HG02610 (cell line): ENCODE measurements around the gene GNA14.
"Not testable (repeated sequence)": the region's sequence is repeated elsewhere in the genome, so short reads cannot be mapped to it uniquely, and the experiment has no call there.

Source experiments
- ATAC-seq: cut with Tn5 transposase; IDR thresholded peaks from one replicate; pipeline ENCODE4 v1.9.1; 2021; ENCODE audit warnings: mild to moderate bottlenecking, moderate library complexity; ENCODE audit not compliant: unreplicated experiment

The GNA14 gene

DNA sequence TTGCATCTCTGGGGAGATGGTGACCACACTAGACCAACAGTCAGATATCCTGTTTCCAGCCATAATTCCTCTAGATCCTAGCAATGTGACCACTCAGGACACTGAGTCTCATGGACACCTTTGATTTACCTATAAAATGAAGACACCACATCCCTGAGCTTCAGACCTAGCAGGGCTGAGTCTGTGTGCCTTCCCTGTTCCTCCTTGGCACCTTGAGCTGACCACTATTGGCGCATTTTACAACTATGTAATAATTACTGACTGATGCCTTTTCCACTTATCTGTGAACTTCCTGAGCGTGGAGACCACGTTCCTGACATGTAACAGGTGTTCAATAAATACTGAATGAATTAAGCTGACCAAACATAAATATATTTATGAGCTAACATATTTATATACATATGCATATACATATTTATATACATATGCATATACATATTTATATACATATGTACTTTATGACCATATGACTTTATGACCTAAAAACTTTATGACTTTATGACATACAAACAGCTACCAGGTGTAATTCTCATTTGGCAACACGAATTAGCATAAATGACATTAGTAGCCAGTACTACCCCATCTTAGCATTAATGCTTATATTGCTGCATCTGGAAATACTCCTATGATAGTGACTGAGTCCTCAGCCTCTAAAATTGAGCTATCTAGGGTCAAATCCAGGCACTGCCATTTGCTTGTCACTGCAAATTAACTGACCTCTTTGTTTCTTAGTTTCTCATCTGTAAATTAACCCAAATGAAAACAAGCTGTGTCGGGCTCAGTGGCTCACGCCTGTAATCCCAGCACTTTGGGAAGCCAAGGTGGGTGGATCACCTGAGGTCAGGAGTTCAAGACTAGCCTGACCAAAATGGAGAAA lies 150.6 kb downstream of the GNA14 start:
- no peak for ATAC-seq

DNA sequence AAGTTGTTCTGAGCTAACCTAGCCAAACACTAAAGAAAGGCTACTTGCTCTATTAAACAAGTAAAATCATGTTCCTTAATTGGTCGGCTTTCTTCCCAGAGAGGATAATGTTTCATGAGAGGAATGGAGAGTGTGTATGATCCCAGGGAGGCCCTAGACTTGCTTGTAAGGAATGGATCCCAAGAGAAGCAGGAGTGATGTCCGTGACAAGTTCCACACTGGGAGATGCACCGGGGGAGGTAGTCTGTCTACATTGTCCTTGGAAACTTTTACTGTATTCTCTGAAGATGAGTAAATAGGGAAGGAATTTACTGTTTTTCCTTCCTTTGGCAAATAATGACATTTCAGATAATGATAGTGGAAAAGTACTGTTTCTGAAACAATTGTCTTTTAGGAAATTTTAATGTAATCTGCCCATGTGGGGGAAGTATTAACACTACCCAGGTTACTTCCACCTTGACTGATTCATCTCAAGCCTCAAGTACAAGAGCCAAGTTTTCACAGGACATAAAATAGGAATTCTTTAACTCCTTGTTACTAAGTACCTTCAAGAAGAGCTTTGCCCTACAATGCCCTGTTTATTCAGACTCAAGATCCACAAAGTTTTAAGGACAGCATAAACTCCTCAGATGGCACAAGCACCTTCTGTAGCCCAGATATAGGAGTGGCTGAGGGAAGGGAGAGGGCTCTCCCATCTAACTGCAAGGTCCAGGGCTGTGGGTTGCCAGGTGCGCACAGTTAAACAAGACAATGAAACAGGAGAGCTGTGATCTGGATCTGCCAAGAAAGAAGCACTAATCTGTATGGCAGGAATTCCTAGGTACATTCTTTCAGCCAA lies 152.1 kb downstream of the GNA14 start:
- ATAC-seq = no peak

- not testable (repeated sequence) for ATAC-seq
Measured at GRCh38 chr9:77490279-77490678, 157.8 kb downstream of the GNA14 start.

GRCh38 chr9:77489405-77490163 lies 158.5 kb downstream of the GNA14 start:
- not testable (repeated sequence) for ATAC-seq

GRCh38 chr9:77488439-77489126 lies 159.5 kb downstream of the GNA14 start:
- no peak for ATAC-seq

DNA sequence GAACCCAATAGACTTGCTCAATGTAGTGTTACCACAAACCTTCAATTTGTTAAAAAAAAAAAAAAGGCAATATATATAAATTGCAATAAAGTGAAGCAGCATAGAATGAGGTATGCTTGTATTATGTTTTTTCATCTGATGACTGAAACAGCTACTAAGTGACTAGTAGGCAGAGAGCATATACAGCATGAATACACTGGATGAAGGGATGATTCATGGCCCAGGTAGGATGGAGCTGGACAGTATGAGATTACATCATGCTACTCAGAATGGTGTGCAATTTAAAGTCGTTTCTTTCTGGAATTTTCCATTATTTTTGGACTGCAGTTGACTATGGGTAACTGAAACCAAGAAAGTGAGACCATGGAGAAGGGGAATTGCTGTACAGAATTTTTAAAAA lies 161.2 kb downstream of the GNA14 start:
- no peak for ATAC-seq

GRCh38 chr9:77486463-77486862 lies 161.7 kb downstream of the GNA14 start:
- no peak for ATAC-seq

- peak; percentile 99 for ATAC-seq
Measured at GRCh38 chr9:77475641-77476473, 172.3 kb downstream of the GNA14 start.

GRCh38 chr9:77474936-77475335 lies 173.2 kb downstream of the GNA14 start:
- ATAC-seq = no peak

GRCh38 chr9:77472646-77473045 lies 175.5 kb downstream of the GNA14 start:
- ATAC-seq = no peak

GRCh38 chr9:77471572-77471971 lies 176.6 kb downstream of the GNA14 start:
- ATAC-seq = no peak

GRCh38 chr9:77469515-77470231 lies 178.4 kb downstream of the GNA14 start:
- no peak for ATAC-seq

GRCh38 chr9:77464661-77465060 lies 183.5 kb downstream of the GNA14 start:
- no peak for ATAC-seq

DNA sequence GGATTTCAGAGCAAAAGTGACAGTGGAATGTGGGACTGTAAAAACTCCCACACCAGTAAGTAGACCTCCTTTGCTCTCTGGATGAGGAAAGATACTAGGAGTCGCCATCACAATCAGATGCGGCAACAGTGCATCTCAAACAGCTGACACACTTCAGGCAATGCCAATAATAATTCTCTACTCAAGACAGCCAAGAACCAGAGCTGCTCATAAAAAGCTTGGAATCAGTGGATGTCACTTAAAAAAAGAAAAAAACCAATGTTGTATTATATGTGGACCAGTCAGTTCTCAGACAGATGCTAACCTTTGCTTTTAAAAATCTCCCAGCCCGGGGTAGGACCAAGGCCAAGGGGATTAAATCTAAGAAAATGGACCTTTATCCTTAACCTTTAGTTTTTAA lies 185.0 kb downstream of the GNA14 start:
- ATAC-seq = no peak

DNA sequence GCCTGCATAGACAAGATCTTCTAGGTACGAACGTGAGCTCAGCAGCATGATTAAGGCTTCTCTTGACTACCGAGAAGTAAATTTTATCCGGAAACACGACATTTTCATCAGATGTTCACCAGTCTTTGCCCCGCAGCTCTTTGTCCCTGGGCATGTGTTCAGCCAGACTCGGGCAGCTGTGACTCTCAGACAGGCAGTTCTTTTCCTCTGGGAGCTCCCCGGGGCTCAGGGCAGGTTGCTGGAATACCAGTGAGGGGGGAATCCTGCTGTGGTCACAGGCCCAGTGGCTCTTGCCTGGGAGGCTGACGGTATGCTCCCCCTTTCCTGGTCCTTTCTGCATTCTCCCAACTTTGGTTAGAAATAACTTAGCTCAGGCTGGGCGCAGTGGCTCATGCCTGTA lies 186.1 kb downstream of the GNA14 start:
- no peak for ATAC-seq

GRCh38 chr9:77460938-77461337 lies 187.2 kb downstream of the GNA14 start:
- ATAC-seq = no peak

DNA sequence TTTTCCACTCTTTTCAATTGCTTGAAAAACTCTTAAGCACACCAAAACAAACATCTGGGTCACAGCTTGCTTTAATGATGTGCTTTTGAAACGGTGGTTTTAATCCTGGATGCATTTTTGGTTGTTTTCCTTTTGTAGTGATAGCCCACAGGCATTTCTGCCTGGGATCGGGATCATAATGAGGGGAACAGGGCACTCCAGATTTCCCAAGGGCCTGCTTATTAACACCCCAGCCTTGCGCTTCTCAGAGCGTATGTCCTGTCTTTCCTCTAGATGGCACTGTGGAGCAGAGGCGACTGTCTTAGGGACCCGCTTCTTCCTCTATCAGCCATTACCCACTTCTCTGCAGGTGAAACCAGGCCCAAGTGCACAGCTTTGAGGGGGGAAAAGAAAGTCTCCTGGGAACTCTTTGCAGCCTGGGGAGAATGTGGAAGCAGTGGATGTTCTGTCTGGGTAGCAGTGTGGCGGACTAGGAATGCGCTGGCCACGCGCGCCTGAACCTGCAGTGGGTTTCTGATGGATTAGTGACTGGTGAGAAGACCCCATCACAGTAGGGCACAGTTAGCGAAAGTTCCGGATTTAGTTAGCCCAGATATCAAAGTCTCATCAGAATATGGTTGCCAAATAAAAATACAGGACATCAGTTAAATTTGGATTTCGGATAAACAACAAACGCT lies 190.1 kb downstream of the GNA14 start:
- peak; percentile 77 for ATAC-seq

DNA sequence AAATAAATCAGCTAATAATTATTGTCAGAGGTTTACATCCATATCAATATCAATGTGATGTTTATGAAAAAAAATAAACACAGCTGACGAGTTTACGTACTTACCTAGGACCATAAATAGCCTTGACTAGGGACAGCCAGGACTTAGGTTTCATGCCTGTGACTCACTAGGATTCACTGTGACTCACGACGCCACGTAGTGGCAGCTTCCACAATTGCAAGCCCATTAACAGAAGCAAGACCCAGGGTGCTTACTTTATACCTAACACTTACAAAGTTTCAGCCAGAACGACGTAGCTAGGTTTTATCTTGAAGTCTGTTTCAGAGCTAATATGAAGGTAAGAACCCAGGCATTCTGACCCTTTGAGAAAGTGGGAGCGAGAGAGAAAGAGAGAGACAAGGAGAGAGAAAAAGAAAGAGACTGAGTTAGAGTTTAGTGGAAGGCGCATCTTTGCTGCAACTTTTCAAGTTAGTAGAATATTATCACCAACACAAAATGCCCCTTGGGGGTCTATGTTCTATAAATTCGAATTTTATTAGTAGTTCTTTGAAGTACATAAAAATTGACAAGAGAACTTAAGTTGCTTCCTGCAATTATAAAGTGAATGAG lies 191.2 kb downstream of the GNA14 start:
- peak; percentile 77 for ATAC-seq
